GM20000 (cell line): ENCODE measurements around the gene VAT1L.

Experiments used
- DNase-seq: peaks from one replicate; pipeline ENCODE4 v3.0.0; 2012; ENCODE audit warnings: low spot score
- TF ChIP-seq, protein P1 (sequence below): IDR thresholded peaks from 2 replicates; pipeline ENCODE4 v1.5.1; 2012; ENCODE audit warnings: mild to moderate bottlenecking, control low read depth; ENCODE audit errors: extremely low read depth, missing control alignments

Gene VAT1L

DNA sequence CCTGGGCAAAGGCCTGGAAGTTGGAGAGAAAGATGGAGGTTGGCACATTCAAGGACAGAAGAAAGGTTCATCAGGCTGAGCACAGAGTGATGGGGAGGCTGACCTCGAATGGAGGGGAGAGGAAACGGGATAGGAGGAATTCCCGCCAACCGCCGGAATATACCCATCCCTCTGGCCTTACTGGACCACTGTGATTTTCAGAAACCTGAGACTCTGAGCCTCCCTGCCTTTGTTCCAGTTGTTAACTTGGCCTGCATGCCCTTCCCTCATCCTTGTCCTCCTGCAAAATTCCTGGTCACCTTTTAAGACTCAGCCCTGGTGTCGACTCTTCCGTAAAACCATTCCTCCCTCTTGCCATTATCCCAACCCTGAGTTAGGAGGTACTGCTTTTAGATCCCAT is 107.6 kb downstream of the VAT1L start:
- DNase-seq: no peak
- TF ChIP-seq, protein P1, sequence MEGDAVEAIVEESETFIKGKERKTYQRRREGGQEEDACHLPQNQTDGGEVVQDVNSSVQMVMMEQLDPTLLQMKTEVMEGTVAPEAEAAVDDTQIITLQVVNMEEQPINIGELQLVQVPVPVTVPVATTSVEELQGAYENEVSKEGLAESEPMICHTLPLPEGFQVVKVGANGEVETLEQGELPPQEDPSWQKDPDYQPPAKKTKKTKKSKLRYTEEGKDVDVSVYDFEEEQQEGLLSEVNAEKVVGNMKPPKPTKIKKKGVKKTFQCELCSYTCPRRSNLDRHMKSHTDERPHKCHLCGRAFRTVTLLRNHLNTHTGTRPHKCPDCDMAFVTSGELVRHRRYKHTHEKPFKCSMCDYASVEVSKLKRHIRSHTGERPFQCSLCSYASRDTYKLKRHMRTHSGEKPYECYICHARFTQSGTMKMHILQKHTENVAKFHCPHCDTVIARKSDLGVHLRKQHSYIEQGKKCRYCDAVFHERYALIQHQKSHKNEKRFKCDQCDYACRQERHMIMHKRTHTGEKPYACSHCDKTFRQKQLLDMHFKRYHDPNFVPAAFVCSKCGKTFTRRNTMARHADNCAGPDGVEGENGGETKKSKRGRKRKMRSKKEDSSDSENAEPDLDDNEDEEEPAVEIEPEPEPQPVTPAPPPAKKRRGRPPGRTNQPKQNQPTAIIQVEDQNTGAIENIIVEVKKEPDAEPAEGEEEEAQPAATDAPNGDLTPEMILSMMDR: no peak

GRCh38 chr16:77896415-77897128 is 108.2 kb downstream of the VAT1L start:
- no peak for DNase-seq
- TF ChIP-seq, protein P1: no peak

DNA sequence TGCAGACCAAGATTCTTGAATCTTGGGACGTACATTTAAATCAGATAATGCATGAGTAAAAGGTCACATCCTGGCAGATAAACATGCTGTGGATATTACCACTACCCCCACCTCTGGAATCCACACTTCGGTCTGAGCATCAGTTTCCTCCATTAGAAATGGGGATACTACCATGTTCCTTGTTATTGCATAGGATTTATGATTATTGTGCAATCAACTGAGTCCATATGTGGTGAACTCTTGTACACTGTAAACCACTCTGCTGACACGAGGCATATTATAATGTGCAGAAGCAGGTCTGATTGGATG is 108.7 kb downstream of the VAT1L start:
- DNase-seq: no peak

DNA sequence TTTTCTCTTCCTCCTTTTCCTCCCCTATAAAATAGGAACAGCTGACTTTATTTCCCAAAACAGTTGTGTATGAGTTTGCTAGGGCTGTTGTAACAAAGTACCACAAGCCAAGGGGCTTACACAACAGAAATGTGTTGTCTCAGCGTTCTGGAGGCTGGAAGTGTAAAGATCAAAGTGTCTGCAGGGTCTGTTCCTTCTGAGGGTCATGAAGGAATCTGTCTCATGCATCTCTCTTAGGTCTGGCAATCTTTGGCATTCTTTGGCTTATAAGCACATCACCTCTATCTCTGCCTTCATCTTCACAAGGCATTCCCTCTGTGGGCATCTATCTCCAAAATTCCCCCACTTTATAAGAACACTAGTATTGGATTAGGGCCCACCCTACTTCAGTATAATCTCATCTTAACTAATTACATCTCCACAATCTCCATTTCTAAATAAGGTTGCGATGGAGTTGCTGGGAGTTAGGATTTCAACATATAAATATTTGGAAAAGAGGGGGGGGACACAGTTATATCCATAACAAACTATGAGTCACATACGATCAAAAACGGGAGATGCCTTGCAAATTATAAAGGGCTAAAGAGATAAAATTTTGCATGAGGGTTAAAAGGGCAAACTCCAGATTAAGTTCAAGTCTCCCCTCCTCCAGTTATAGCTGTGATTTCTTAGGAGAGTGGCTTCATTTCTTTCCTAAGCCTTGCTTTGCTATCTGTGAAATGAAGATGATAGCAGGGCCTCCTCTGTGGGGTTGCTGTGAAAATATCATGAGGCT is 109.7 kb downstream of the VAT1L start:
- DNase-seq: no peak
- TF ChIP-seq, protein P1: no peak

More for the DNA sequence above, 108.7 kb downstream of the VAT1L start:
- TF ChIP-seq, protein P1: no peak

DNA sequence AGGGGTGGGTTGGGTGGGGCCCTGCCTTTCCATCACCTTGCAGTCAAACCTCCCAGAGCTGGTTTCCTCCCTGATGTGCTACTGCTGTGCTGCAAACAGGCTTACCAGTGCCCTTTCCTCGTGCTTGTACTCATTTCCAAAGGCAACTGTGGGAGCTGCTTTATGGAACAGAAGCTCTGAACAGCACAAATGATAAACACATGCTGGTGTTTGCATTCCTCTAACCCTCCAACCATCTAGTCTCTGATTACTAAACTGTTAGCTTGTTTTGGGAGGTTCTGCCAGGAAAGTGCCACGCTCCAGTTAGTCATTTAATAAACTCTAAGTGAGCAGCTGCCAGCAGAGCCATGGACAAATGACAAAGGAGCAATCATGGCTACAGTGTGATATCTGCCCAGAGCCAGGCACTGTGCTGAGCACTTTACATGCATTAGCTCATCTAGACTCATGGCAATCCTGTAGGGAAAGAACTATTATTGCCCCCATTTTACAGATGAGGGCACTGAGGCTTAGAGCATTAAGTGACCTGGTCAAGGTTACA is 110.4 kb downstream of the VAT1L start:
- DNase-seq: no peak
- TF ChIP-seq, protein P1: no peak

DNA sequence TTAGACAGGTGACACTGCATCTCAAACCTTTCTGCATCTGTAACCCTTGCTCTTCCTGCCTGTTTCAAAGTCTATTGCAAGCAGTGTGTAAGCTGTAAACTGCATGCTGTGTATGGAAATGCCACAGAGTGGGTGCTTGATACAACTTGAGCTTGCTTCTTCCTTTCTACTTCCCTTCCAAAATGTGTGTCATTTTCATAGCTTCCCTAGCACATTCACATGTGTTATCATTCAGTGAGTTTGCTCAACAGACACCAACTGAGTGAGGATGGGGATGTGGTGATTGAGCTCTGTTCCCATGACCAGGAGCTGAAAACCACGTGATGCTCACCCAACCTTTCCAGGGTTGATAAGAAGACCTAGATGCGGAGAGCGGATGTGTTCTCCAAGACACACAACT is 111.1 kb downstream of the VAT1L start:
- DNase-seq: no peak

DNA sequence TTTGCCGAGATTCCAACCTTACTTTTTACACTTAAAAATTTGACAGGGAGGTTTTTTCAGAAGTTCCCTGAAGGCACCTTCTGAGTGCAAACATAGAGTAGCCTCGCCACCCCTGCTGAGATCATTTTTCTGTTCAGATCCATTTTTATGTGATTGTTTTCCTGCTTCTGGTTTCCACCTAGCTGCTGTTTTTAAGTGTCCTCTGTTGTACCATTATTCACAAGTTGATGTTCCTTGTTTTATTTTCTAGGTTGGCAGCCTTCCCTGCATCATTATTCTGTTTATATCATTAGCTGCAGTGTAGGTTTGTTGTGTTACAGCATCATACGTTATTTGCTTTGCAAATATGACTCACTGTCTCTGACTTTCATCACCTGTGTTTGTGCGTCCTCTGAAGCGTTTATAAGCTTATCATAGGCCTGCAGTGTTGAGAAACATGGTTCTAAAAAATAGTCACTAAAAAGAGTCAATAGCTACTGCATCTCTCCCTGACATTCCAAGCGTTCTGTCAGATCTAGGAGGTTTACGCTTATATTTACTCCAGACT is 117.1 kb downstream of the VAT1L start:
- no peak for DNase-seq
- TF ChIP-seq, protein P1: no peak

More for the DNA sequence above, 111.1 kb downstream of the VAT1L start:
- TF ChIP-seq, protein P1: no peak
